ENCODE data around the gene NAA15.
"Not testable (repeated sequence)": the region's sequence is repeated elsewhere in the genome, so short reads cannot be mapped to it uniquely, and the experiment has no call there.

The NAA15 gene

DNA sequence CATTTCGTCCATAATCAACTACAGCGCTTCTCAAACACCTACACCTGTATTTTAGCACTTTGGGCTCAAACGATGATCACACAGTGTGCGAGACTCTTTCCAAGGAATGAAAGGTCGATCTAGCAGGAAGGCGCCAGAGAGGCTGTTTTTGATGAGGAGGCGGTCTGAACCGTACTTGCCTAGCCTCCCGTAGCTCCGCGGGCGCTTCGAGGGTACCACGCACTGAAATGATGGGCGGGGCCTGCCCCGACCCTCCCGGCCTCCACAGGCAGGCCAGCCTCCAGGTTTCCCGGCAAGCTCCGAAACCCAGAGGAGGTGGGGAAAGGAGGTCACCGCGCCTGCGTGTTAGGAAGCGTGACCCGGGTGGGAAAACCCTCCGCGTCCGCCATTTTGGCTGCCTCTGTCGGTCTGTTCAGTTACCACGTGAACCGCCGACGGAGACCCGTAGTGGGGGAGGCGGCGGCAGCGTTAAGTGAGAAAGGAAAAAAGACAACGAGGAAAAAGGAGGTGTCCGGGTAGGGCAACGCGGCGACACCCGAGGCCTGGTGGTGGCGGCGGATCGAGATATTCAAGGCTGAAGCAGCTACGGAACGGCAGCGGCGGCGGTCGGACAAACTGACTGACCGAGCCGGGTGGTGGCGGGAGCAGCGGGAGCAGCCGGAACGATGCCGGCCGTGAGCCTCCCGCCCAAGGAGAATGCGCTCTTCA is at the start of gene NAA15:
Gene NAA15 (plus strand): TSS at position 393 of the 708 bp plus-strand sequence. CDS start 273 bp downstream, at position 666.
- DNase-seq, result peak; percentile 96 to 97

GRCh38 chr4:139253046-139253445 is 48.3 kb upstream of the NAA15 start:
- no peak for DNase-seq

DNA sequence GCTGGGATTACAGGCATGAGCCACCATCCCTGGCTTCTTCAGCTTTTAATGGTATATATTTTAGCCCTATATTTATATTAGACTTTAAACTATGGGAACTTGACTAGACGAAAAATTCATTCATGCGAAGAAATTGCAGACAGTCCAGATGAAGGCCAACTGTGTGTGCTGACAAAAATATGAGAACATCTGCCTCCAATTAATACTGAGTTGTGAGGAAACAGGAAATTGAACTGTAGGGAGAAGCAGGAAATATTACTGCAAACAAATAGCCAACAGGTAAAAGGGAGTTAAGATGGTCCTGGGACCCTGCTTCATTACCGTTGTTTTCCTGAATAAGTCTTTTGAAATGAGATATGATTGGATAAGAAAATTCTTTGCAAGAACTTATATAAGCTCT is 47.6 kb upstream of the NAA15 start:
- DNase-seq, result no peak

- not testable (repeated sequence) for DNase-seq
Measured at GRCh38 chr4:139255581-139255980, 45.7 kb upstream of the NAA15 start.

DNA sequence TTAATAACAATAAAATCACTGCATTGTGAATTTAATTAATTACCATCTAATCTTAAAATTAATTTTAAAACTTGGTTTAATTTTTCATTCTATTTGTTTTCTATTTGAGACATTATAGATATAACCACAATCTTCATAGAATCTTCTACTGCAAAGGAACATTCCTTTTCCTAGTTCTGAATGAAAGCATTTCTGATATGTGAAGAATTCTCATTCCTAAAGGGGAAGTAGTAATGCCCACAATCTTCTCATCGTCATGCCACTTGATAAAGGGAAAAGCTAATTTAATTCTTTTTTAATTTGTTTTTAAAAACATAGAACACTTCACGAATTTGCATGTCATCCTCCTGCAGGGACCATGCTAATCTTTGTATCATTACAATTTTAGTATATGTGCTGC is 45.0 kb upstream of the NAA15 start:
- DNase-seq, result no peak

GRCh38 chr4:139265654-139266053 is 35.7 kb upstream of the NAA15 start:
- DNase-seq, result peak in 1 of 2 experiments; percentile 23

DNA sequence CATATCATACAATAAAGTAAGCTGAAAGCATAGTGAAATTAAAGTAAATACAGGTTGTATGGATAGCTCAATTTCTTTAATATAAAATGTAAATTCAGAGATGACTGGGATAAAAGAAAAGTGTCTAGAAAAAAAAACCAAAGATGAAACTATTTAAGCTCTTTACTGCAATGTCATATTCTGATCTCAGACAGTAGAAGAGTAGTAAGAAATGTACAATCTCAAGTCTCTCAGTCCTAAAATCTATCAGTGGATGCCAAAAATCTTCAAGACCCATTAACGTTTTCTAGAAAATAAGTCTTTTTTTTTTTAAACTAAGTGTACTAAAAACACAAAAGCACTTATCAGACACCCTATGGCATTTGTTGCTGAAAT is 35.1 kb upstream of the NAA15 start:
- DNase-seq, result no peak

DNA sequence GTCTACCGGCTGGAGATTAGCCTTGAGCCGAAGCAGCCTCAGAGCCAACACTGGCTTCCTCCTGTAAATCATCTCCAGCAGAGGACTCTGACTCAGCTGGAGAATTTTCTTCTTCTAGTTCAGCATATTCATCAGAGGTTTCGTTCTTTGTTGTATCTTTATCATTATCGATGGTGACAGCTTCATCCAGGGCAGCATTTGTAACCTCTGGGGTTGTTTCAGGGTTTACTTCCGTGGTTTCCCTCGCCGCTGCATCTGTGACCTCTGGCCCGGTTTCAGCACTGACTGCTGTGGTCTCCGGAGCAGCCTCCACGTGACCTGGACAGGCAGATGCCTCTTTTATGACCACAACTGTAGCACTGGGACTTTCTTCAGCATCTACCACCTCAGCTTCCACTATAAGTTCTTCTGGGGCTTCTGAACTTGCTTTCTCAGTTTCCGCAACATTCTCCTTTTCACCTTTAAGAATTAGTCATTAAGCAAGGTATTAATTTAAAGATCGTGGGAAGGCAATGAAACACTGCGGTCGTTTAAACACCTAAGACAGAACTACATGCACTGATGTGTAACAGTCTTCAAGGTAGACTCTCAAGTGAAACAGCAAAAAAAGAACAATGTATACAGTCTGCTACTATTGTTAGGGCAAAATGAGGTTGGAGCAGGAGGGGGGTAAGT is 34.6 kb upstream of the NAA15 start:
- no peak for DNase-seq

- DNase-seq, result no peak
Measured at GRCh38 chr4:139267301-139267700, 34.0 kb upstream of the NAA15 start.

DNA sequence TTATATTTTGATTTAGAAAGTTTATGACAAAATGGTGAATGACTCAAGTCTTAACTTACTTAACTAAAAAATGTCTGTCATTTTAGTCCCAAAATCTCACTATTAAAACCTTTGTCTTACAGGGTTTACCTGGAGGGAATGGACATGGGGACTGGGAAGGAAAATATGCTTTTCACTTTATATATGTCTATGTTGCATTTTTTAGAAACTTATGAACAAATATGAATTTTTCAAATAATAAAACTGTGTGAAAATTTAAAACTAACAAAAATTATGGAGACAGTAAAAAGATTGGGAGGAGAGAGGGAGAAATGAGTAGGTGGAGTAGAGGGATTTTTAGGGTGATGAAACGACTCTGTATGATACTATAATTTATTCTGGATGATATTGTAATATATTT is 27.5 kb upstream of the NAA15 start:
- DNase-seq, result no peak

GRCh38 chr4:139274790-139275189 is 26.5 kb upstream of the NAA15 start:
- DNase-seq, result no peak

GRCh38 chr4:139275281-139275735 is 26.0 kb upstream of the NAA15 start:
- no peak for DNase-seq

DNA sequence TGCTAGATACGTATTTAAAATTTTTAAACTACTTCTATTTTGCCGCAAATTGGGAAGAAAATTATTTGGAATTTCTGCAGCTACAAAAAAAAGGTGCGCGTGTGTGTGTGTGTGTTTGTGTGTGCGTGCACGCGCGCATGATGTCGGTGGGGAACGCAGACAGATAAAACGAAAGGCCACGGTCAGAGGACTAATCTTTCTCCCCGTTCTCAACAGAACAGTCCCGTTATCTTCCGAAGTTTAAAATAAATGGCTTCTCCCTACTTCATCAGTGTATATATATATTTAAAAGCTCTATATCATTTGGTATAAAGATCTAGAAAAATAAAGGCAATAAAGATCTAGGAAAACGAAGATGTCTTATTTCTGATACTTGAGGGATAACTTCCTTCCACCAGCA is 22.8 kb upstream of the NAA15 start:
- DNase-seq, result no peak

DNA sequence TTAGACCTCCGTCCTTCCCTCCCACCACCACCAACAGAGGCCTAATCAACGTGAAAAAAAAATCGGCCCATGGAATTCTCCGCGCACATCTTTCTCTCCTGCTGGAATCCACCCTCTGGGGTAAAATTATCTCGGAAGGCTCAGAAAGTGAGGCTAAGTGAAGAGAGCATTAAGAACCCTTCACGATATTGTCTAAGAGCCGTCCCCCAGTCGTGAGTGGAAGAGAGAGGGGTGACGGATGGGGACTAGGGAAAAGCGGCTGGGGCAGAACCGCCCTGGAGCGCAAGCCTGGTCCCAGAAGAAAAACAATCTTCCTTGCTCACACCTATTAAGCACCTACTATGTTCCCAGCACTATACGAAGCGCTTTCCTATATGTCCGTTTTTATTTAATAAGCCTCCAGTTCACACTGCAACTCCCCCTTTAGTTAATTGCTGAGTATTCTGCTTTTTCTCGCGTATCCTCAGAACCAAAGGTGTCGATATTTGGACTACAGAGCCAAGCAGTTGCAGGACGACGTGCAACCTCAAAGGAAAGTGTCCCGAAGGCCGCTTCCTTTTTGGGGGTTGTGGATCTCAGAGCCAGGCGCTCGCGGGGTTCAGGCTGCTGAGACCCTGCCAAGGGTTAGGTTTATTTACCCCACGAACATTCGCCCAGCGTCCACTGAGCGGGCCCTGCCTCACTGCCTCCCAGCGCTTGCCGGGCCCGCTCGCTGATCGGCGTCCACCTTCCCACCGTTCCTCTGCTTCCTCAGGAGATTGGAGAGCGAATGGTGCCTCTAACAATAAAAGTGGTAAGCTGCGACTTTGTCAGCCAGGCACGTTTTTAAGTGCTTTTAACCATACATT is 22.2 kb upstream of the NAA15 start:
- DNase-seq, result no peak

- no peak for DNase-seq
Measured at GRCh38 chr4:139279760-139280620, 21.3 kb upstream of the NAA15 start, which contains the start of gene MGARP. MGARP (minus strand) TSS chr4:139280225; CDS start chr4:139280158, 67 bp downstream.

GRCh38 chr4:139282065-139282720 is 19.1 kb upstream of the NAA15 start:
- DNase-seq, result no peak

DNA sequence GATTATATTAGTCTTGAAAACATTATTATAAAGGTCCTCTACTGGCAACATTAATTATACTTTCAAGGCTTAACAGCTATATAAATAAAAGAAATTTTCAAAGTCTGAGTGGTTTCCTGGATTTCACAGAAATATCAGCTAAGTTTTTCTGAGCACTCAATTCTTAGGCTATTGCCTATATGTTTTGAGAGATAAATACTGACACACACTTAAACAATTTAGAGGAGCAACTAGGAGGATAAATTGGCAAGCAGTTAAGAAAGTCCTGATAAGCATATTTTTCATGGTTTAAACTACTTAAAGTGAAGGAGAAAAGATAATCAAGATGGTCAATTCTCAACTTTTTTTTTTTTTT is 18.6 kb upstream of the NAA15 start:
- DNase-seq, result no peak

DNA sequence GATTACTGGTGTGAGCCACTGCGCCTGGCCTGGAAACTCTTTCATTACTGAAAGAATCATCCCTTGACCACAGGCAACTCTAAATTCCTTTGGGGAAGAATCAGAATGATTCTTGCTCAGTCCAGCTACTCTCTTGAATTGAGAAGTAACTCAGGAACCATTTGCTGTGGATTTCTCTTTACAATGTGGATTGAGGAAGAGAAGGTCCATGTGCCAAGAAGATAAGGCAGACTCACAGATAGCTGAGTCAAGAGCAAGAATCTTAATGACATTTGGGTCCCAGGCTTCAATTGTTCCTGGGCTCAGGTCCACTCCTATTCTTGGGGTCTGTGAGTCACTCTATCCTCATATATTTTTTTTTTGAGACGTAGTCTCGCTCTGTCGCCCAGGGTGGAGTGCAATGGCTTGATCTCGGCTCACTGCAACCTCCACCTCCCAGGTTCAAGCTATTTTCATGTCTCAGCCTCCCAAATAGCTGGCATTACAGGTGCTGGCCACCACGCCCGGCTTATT is 15.1 kb upstream of the NAA15 start:
- no peak for DNase-seq

- peak; percentile 84 to 87 for DNase-seq
Measured at GRCh38 chr4:139295206-139295941, 5.9 kb upstream of the NAA15 start.

DNA sequence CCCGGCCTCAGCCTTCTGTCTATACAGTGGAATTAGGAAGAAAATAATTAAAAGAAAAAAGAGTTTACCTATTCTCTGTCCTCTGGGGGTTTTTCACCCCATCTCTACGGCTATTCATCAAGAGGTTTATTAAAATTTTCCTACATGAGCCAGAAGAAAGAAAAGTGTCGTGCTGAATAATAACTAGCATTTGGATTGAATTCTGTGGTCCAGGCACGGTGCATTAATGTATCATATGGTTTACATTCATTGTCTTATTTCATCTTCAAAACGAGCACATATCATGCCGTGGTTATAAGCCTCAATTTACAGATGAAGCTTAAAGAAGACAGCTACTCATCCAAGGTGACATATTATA is 5.4 kb upstream of the NAA15 start:
- DNase-seq, result no peak

DNA sequence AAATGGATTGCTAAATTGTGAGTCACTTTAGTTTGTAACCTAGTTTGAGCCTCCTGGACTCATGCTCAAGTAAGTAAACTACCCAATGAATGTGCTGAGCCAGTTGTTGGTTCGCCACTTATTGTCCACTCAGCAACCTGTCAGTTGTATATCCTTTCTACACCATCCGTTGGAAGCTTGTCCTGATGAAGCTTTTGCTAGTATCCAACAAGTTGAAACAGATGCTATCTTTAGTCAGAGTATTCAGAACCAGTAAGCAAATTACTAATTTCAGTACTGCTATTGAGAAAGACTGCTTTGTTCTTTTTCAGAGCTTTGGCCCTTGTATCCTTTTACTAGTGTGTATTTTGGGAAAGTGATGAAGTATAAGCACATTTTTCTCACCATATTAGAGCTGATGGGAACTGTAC is 4.3 kb upstream of the NAA15 start:
- DNase-seq, result no peak
